ENCODE data around the gene APOL1.
A peak's percentile ranks its signal among the peaks of the same experiment; 100 is the strongest.
"Not testable (repeated sequence)": the region's sequence is repeated elsewhere in the genome, so short reads cannot be mapped to it uniquely, and the experiment has no call there.

APOL1 gene

DNA sequence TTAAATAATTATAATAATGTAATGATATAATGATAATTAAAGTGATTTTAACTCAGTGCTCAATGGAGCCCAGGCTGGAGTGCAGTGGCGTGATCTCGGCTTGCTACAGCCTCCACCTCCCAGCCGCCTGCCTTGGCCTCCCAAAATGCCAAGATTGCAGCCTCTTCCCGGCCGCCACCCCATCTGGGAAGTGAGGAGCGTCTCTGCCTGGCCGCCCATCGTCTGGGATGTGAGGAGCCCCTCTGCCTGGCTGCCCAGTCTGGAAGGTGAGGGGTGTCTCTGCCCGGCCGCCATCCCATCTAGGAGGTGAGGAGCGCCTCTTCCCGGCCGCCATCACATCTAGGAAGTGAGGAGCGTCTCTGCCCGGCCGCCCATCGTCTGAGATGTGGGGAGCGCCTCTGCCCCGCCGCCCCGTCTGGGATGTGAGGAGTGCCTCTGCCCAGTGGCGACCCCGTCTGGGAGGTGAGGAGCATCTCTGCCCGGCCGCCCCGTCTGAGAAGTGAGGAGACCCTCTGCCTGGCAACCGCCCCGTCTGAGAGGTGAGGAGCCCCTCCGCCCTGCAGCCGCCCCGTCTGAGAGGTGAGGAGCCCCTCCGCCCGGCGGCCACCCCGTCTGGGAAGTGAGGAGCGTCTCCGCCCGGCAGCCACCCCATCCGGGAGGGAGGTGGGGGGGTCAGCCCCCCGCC is 37.6 kb downstream of the APOL1 start:
- not testable (repeated sequence) for DNase-seq (ENCODE audit: low read depth in 2 of 2, low spot score in 1 of 2)

DNA sequence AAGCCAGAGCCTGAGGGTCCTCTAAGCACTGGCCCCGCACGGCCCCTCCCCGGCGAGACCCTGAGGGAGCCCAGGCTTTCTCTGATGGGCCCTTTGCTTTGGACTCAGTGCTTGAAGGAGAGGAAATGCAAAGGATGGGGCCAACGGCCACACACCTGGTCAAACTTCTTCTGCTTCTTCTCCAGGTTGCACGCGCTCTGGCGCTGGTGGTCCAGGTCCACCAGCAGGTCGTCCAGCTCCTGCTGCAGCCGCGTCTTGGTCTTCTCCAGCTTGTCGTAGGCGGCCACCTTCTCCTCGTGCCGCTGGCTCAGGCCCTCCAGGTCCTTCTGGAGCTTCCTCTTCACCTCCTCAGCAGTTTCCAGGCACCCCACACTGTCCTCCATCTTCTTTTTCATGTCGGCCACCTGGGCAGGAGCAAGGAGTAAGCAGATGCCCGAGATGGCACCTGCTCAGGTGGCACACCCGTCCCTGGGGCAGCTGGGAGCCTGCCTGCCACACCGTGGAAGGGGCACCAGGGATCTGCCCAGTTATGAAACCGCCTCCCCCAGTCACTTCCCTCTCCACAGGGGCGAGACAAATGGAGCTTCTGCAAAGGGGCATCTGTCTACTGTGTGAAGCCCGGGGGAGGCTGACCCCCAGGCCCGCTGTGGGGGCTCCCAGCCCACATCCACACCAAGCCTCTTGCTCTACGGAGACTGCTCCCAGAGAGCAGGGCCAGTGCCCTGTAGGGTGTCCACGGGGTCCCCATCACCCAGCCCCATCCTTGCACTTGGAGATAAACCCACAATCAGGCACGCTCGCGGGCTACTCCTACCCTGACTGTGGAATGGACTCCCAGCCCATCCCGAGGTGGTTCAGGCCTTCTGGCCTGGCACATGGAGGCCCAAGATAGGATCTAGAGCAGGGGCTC is 39.2 kb downstream of the APOL1 start:
- DNase-seq (ENCODE audit: low read depth in 2 of 2, low spot score in 1 of 2): no peak

DNA sequence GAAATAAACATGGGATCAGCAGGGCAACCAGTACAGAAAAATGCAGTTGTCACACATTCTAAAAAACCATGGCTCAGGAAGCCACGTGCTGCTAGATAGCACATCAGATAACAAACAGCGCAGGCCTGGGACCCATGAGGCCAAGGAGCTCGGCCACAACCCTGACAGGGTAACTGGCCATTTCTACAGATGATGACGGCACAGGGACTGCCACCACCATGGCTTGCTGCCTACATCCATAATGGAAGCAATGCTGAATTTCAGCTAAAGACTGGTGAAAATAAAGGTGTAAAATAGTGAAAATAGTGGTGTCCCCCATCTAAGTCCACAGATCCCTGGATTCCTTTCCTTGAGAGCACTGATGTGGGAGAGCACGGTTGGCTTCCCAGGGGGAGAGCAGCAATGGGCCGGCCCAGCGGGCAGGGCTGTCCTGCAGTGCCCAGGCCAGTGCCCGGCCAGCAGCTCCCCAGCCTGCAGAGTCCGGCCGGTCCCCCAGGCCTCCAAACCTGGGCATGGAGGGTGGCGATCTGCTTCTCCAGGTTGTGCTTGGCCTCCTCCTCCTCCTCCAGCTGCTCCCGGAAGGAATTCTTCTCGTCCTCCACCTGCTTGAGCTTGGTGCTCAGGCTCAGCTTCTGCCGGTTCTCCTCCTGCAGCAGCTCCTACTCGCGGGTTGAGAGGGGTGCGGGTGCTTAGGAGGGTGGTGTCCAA is 40.0 kb downstream of the APOL1 start:
- DNase-seq (ENCODE audit: low read depth in 2 of 2, low spot score in 1 of 2): no peak

DNA sequence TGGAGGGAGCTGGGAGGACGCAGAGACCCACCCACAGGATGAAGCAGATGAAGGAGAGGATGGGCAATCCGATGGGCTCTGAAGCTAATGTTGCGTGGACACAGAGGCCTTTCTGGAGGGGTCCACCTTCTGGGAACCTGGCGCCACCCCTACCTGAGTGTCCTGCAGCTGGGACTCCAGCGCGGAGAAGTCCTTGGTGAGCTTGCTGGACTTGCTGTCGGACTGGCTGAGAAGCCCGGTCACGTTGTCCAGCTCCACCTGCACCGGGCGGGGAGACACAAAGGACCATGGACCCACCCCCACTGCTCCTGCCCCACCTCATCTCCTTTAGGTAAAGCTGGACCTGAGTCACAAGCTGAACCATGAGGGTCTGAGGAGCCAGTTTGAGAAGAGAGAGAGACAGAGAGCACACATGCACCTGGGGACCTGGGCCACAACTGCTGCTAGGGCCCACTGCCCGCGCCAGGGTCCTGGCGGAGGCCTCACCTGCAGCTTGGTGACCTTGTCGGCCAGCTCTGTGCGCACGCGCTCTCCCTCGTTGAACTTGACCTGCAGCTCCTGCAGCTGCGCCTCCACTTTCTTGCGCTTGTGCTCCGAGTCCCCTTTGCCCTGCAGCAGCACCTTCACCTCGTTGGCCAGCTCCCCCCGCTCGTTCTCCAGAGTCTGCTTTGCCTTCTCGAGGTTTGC is 40.8 kb downstream of the APOL1 start:
- DNase-seq (ENCODE audit: low read depth in 2 of 2, low spot score in 1 of 2): no peak

DNA sequence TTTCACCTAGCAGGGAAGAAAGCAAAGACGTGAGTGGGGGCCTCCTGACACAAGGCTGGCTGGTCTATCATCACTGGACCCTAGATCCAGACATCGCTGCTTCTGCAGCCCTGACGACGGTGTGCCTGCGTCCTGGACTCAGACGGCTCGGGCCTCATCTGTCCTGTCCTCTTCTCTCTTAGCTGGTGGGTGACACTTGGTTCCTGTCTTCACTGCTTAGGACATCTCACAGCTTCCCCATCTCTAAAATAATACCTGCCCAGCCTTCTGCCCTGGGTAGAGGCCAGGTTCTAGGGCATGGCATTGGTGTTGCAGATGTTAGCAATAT is 41.3 kb downstream of the APOL1 start:
- no peak for DNase-seq (ENCODE audit: low read depth in 2 of 2, low spot score in 1 of 2)

DNA sequence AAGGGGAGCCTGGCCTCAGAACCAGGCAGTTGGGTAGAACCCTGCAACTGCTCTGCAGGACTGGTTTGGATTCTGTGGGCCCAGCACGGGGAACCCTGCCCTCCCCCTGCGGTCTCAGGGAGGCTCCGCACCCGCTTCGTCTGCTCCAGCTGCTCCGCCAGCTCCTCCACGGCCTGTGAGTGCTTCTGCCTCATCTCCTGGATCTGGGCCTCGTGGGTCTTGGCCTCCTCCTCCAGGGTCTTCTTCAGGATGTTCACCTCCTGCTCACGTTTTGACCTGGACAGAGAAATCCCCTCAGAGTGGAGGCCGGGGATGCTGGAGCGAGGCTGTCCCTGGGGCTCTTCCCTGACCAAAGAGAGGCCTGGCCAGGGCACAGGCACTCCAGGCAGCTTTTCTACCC is 41.9 kb downstream of the APOL1 start:
- no peak for DNase-seq (ENCODE audit: low read depth in 2 of 2, low spot score in 1 of 2)

DNA sequence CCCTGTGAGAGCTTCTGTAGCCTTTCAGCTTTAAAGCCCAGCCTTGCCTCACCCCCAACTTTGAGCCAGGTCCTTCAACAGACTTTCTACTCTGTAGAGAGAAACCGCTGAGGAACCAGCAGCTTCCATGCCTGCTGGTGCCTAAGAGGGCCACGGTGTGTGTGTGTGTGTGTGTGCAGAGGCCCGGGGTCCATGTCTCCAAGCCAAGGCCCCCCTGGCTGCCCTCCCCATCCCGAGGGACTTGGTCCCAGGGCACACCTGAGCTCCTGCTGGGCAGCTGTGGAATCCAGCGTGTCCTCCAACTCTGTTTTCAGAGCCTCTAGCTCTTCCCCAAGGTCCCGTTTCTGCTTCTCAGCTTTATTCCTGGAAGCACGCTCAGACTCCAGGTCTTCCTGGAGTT is 42.3 kb downstream of the APOL1 start:
- no peak for DNase-seq (ENCODE audit: low read depth in 2 of 2, low spot score in 1 of 2)

DNA sequence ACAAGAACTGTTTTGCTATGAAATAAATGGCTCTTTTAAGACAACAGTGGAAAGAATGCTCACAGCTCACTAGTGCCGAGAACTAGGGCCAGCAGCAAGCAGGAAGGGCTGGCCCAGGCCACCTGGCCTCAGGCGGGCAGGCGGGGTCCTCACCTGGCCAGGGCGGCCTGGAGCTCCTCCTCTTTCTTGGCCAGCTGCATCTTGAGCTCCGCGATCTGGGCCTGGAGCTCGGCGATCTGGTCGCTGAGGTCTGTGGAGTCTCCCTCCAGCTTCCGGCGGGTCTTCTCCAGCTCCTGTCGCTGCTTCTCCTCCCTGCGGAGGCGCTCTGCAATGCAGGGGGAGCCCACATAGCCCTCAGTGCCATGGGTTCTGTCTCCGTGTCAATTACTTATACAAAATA is 43.8 kb downstream of the APOL1 start:
- no peak for DNase-seq (ENCODE audit: low read depth in 2 of 2, low spot score in 1 of 2)

DNA sequence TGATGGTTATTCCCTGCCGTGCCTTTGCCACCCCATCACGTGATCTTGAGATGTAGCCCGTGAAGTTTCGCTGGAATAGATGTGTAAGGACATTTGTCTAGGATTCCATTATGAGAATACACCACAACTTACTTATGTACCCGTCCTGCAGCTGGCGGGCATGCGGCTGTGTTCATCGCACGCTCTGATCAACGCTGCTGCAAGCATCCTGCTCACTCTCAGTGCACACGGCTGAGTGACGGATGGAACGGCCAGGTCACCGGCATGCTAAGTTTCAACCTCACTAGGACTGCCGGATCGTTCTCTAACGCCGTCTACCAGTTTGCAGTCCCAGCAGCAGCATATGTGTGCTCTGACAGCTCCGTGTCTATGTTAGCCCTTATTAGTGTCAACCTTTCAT is 44.6 kb downstream of the APOL1 start:
- DNase-seq (ENCODE audit: low read depth in 2 of 2, low spot score in 1 of 2): no peak

DNA sequence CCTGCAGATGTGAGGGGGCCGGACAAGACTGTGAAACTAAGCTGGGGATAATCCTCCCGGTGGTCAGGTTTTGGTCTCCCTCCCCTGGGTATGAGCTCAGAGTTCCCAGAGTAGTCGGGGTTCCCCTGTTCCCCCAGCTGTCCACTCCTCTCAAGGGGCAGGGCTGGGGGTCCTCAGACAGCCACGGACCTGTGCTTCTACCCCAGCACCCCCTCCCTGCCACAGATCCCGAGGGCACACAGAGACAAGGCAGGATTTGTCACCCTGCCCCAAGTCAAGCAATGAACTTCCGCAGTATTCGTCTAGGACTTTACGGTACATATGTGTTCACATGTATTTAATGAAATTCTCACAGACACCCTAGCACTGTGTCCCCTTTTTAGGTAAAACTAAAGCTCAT is 45.2 kb downstream of the APOL1 start:
- no peak for DNase-seq (ENCODE audit: low read depth in 2 of 2, low spot score in 1 of 2)

DNA sequence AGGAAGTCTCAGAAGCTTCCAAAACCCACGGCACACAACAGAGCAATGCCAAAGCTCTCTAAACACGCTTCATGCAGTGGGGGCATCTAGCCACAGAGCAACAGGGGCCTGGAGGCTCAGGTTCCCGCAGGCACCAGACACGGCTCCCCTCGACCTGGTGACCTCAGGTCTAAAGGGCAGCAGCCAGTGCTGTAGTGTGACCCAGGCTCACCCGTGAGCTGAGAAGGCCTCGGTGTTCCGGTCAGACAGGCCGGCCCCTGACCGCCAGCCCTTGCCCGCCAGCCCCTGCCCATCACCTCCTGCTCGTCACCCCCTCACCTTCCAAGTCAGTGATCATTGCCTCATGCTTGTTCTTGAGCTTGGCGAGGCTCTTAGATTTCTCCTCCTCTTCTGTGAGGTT is 45.7 kb downstream of the APOL1 start:
- DNase-seq (ENCODE audit: low read depth in 2 of 2, low spot score in 1 of 2): no peak

DNA sequence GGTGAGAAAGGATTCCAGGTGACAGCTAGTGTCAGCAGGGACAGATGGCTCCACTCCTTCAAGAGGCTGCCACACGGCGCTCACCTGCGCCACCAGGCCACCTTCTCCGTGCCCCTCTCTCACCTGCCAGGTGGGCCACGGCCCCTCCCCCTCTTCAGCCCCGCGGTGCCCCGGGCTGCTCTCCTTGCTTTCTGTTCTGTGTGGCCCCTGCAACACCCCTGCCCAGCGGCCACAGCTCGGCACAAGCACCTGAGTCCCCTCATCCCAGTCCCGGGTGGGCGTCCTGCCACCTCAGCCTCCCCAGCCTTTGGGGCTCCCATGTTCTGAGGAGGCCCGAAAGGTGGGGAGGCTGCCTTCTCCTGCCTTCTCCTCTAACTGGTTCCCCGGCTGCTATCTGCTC is 46.4 kb downstream of the APOL1 start:
- DNase-seq (ENCODE audit: low read depth in 2 of 2, low spot score in 1 of 2): no peak

DNA sequence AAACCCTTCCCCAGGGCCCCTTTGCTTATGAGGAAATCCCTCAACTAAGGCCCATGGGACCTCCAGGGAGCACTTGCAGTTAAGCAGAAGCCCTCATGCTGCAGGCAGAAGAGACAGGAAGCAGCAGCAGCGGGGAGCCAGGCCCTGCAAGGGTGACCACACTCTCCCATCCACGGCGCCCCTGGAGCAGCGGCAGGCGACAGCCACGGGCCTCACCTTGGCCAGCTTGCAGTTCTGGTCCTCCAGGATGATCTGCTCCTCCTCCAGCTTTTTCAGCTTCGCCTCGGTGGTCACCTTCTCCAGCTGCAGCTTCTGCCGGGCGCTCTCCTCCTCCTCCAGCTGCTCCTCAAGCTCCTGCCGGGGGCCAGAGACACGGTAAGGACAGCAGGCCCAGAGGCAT is 47.0 kb downstream of the APOL1 start:
- DNase-seq (ENCODE audit: low read depth in 2 of 2, low spot score in 1 of 2): no peak

DNA sequence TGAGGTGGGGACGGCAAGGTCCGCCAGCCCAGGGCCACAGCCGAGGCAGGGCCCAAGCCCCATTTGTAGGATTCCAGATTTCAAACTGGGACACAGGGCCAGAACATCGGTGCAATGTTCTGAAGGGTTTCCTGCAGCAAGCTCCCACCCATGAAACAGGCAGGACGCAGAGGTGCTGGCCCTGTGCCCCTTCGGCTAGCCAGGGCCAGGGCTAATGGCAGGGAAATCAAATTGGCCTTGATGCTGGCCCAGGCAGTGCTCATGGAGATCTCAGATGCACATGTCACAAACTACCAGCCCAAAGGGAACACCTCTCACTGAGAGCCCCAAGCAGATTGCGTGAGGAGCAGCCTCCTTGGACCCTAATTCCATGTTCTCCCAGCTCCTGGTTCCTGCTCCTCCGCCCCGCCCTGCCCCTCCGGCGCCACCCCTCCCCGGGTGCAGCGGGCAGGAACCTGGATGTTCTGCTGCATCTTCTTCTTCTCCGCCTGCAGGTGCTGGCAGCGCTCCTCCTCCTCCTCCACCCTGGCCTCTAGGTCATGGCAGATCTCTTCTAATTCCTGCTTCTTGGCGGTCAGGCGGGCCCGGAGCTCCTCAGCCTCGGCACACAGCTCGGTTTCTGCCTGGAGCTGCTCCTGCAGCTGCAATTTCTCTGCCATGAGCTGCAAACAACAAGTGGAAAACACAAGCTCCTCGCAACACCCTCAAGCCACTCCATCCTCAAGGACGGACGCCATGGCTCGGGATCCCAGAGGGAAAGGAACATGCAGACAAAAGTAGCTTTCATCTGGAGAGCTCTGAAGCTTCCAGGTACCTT is 47.7 kb downstream of the APOL1 start:
- no peak for DNase-seq (ENCODE audit: low read depth in 2 of 2, low spot score in 1 of 2)

DNA sequence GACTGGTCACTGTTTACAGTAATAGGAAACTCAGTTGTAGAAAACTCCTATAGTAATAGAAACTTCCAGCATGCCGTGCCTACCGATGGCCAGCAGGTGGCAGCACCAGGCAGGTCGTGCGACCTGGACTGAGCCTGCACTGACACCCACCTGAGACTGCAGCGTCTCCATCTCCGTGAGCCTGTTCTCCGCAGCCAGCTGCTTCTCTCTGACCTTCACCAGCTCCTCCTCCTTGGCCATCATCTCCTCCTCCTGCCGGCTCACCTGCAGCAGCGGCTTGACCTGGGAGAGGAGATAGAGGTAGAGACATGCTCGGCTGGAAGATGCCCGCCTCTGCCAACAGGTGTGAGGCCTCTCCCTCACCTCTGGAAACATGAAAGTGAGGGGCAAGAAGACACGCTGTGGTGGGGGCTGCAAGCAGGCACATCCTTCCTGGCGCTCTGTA is 48.5 kb downstream of the APOL1 start:
- peak; percentile 72 to 77 for DNase-seq (ENCODE audit: low read depth in 2 of 2, low spot score in 1 of 2)

DNA sequence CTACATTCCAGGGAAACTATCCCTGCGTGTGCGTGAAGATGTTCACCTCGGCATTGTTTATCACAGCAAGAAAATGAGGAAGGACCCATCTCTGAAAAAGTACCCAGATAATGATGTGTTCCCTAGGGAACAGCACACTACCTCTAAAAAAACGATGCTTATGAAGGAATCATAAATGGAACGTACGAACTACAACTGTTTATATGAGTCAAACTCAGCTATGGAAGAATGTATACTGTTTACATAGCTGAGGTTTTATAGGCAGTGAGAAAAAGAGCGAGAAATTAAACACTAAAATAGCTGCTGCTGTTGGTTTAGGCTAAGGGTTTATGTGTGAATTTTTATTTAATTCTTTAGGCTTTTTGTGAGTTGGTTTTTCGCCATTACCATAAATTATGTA is 48.9 kb downstream of the APOL1 start:
- DNase-seq (ENCODE audit: low read depth in 2 of 2, low spot score in 1 of 2): no peak

DNA sequence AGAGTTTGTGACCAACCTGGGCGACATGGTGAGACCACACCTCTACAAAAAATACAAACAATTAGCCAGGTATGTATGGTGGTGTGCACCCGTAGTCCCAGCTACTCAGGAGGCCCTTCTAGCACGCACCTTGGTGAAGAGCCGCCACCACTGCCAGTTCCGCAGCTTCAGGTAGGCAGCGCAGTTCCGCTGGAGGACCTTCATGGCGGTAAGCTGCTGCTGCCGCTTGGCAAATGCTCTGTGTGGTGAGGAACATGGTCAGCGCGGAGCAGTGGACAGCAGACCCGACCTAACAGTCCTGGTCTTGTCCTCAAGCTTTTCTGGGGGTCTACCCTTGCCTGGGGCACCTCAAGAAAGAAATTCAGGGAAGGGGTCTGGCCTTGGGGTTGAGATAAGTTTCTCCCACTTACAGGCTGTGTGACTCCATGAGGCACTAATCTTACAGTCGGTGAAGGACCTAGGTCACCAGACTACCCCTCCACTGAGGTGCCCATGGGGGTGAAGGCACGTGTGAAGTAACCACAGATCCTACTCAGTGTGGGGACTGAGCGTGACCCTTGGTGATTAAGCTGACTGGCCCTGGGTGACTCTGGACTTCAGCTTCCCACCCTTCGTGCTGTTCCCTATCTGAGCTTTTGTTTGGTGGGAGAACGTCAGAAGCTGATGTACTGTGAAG is 49.6 kb downstream of the APOL1 start:
- no peak for DNase-seq (ENCODE audit: low read depth in 2 of 2, low spot score in 1 of 2)

DNA sequence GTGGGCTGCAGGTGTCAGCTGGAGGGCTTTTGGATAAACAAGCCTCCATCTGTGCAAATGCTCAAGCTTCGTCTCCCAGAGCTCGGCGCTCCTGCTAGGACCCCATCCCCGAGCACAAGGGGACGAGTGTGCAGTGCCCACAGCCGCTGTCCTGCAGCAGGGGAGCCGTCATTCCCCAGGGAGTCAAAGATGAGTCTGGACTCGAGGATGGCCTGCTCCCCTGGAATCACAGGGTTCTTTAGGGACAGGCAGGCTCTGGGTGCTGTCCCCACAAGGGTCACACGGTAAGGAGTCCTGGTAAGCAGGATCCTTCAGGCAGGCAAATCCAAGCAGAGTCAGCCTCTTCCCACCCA is 50.2 kb downstream of the APOL1 start:
- no peak for DNase-seq (ENCODE audit: low read depth in 2 of 2, low spot score in 1 of 2)

DNA sequence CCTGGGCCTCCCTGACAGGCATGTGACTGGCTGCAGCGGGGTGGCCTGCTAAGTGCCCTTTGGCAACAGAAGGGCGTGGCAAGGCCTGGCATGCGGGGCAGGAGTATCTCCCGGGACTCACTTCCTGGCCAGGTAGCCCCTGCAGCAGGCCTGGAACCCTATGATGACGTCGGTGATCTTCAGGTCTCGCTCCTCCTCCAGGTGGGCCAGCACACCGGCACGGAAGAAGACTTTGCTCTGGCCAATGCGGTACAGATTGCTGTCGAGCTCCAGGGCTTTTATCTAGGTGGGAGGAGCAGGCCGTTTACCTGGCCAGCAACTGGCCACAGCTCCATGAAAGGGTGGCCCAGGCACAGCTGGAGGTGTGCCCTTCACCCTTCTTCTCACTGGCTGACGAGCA is 50.9 kb downstream of the APOL1 start:
- DNase-seq (ENCODE audit: low read depth in 2 of 2, low spot score in 1 of 2): no peak

DNA sequence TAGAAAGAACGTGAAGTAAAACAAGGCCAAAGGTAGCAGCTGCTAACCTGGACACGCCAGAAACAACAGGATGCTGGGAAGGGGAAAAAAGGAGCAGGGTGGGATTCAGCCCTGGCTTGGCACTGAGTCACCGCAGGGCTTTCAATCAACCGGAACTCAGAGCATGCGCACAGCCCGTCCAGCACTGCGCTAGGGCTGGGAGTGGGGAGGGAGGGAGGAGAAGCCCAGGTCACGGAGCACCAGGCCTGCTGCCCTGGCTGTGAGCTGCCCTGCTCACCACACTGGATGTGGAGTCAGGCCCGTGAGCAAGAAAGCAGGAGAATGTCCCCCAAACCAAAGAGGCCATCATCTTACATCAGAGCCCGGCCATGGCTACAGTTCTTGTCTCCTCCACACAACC is 51.5 kb downstream of the APOL1 start:
- DNase-seq (ENCODE audit: low read depth in 2 of 2, low spot score in 1 of 2): no peak

Data from stimulated activated CD8-positive, alpha-beta memory T cell treated with anti-CD3 and anti-CD28 coated beads, Interleukin-4, amount 100 ng/mL, for 1 hour (primary cell).